ENCODE data around the gene THRB.

GRCh38 chr3:24133436-24133835 is 361.2 kb downstream of the THRB start:
- TF ChIP-seq CTCF (conservative IDR thresholded peaks at IDR 0.05) (no peak), EZH2 (IDR thresholded peaks at IDR 0.05; ENCODE audit: low read depth) (no peak)
